ENCODE measurements around the gene UTS2.

The UTS2 gene, protein sequence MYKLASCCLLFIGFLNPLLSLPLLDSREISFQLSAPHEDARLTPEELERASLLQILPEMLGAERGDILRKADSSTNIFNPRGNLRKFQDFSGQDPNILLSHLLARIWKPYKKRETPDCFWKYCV

GRCh38 chr1:7852804-7853683, at the start of gene UTS2:
Gene UTS2 (minus strand): TSS chr1:7853065. CDS start chr1:7853003, 62 bp downstream.
- no peak for DNase-seq

DNA sequence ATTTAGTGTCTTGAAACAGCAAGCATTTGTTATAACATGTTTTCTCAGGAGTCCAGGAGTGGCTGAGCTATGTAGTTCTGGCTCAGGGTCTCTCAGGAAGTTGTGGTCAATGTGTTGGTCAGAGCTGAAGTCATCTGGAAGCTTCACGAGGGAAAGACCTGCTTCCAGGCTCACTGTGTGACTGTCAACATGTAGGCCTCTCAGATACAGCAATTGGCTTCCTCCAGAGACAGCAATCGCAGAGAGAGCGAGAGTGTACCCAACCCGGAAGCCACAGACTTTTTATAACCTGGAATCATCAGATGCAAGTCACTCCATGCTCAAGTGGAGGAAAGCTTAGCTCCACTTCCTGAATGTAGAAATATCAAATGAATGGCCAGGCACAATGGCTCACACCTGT, 46.9 kb upstream of the UTS2 start:
- DNase-seq = peak in 1 of 2 experiments; percentile 13

GRCh38 chr1:7898962-7899361, 46.1 kb upstream of the UTS2 start:
- DNase-seq = no peak

DNA sequence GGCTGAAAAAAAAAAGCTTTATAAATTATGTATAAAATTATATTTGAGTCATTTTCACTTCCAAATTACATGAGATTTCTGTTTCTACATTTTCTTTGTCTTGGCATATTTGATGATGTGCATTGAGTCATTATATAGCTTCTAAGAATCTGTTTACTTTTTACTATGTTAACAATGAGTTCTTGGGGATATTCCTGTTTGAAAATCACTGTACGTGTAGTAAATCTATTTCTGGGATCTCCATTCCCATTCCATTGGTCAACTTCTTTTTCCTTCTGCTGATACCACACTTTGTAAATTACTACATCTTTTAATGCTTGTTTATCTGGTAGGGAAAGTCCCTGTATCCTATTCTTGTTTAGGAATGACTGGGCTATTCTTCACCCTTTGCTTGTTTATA, 44.1 kb upstream of the UTS2 start:
- DNase-seq = no peak

- peak in 1 of 2 experiments; percentile 1 for DNase-seq
Observed at GRCh38 chr1:7893529-7894180, 40.8 kb upstream of the UTS2 start.

DNA sequence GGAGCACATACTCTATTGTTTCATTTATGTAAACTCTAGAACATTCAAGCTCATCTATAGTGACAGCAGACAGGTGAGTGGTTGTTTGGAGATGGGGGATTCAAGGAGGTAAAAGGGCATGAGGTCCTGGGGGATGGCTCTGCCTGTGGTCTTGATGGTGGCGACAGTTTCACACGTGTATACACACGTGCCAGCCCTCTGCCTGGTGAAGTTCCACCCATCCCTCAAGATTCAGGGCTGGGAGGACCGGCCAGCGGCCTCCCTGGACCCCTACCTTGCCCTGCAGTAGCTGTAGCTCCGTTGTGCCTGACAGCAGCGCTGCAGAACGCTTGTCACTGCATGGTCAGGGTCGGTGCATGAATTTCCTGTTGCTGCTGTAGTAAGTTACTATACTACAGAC, 38.9 kb upstream of the UTS2 start:
- peak in 1 of 2 experiments; percentile 8 for DNase-seq

- DNase-seq = no peak
Observed at GRCh38 chr1:7890853-7891252, 38.0 kb upstream of the UTS2 start.

DNA sequence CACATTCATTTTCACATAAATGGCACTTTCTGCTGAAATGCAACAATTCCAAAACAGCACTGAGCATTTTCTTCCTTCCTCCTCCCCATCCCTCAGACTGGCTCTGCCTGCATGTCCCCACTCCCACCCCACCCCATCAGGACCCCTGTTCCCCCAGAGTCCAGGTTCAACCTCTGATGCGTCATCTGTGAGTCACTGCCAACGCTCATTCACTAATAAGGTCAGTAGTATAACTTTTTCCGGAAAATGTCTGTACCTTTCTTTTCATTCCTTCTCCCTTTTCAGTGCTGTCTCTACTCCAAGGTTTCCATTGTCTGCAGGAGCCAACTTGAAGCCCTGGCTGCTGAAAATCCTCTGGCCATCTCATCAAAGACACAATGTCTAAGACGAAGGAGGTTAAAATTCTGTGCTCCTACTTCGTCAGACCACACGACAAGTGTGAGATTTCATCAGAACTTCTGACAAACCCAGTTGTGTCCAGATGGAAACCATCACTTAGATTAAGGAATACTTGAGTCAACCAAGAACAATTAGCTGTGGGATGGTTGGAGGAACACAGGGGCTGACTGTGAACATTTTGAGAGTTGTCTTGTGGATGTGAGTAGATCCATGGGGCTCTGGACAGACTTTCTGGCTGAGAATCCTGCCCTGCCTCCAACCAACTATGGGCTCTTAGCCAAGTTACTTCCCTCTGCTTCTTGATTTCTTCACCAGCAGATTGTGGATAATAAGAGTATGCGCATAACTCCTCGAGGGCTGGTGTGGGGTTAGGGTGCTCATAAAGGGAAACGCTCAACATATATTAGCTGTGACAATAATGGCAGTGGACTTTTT, 35.6 kb upstream of the UTS2 start:
- no peak for DNase-seq

DNA sequence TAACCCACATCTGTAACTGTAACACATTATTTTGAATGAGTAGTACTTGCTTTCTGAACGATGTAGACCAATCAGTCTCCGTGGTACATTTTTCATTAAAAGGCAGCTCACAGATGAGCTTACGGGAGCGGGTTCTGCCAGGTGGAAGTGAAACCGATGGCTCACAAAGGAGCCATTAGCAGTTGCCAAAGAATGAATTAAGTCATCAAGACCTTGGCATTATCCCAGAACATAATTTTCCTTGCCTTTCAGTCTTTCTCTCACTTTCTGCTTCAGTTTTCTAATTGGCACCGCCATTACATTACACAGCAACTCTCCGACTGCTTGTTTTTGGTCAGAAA, 33.5 kb upstream of the UTS2 start:
- DNase-seq = no peak

DNA sequence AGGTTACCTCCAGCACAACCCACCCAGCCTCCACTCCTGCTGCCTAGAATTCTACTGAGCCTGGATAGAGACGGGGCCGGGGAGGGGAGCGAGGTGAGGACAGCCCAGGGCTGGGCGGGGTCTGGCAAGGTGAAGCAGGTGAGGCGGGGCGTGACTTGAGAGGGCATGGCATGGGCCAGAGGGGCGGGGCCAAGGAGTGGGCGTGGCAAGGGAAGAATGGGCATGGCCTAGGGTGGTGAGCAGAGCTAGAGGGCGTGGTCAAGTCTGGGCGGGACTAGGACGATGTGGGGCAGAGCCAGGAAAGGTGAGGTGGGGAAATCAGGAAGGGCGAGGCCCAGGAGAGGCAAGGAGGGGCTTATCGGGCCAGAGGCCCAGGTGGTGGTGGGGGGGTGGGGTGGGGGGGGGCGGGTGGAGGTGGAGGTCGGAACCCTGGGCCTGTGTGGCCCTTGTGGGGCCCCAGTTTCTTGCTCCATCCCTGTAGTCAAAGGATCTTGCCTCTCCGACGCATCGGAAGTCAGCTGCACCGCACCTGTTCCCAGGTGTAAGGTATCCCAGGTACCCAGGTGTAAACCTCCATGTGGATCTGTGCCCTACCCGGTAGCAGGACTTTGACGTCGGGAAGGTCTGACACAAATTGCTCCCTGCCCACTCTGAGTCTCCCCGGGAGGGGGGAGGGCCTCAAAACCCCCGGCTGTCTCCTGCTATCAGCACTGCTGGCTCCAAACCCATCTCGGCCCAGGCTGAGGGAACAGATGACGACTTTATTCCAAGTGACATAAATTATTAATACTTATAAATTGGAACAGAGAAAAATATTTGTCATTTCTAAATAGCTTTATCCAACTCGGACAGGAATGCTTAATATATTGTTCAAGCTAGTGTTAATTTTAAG, 32.9 kb upstream of the UTS2 start:
- peak; percentile 65 to 66 for DNase-seq

DNA sequence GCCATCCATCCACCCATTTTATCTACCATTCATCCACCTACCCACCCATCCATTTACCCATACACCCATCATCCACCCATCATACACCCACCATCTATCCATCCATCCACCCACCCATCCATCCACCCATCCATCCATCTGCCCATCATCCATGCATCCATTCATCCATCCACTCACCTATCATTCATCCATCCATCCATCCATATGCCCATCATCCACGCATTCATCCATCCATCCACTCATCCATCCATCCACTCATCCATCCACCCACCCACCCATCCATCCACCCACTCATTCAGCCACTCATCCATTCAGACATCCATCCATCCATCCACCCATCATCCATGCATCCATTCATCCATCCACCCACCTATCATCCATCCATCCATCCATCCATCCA, 31.9 kb upstream of the UTS2 start:
- DNase-seq = no peak

- DNase-seq = no peak
Observed at GRCh38 chr1:7879228-7879627, 26.4 kb upstream of the UTS2 start.

GRCh38 chr1:7878027-7878426, 25.2 kb upstream of the UTS2 start:
- no peak for DNase-seq

GRCh38 chr1:7873801-7874795, 21.2 kb upstream of the UTS2 start:
- no peak for DNase-seq

- no peak for DNase-seq
Observed at GRCh38 chr1:7871136-7871535, 18.3 kb upstream of the UTS2 start.

GRCh38 chr1:7869136-7869920, 16.5 kb upstream of the UTS2 start:
- no peak for DNase-seq

DNA sequence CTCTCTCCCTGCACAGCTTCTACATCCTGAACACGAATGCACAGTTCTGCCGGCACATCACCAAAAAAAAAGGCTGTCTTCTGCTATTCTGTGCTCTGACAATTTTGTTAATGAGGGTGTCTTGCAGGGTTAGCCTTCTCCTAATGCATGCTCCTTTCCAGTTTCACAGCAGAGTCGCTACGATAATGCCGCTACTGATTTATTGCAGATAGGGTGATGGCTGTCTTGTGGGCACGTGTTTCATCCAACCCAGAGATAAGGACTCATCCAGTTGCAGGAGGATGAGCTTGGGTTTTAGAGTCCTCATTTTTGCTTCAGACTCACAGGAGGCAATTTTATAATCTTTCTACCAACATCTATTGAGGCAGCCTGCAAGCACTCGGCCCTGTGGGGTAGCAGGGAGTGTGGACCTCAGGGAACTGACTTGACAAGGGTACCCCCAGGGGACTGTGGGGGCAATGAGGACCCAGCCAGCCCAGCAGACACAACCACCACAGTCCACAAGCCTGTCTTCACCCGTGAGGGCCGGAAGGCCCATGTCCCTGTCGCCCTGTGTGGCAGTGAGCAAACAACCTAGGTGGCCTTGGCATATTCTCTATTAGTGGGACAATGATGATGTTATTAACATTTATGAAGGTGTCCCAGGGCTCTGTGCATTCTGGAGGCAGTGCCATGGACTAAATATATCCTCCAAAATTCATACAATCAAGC, 15.4 kb upstream of the UTS2 start:
- no peak for DNase-seq

DNA sequence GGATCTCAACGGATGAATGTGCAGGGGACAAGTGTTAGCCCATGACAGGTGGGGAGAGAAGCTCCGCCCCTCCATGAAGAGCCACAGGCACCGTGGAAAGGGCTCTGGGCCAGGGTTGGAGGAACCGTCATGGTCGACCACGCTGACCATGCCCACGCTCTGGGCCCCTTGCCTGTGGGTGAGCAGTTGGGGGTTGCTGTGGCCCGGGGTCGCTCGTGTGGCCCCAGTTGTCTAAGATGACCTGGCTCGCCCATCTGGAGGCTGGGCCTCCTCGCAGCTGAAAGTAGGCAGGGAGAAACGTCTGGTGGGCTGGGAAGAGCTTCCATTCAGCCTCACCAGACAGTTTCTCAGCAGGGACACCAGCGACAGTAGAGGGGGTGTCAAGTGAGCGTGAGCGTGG, 13.1 kb upstream of the UTS2 start:
- DNase-seq = no peak

GRCh38 chr1:7863756-7864328, 11.0 kb upstream of the UTS2 start:
- DNase-seq = no peak
